ENCODE measurements around the gene PCCA. TPM values are rescaled to one million over a fixed set of nuclear protein-coding genes. Genes with fewer than 3 reads are reported as not detected.

The PCCA gene
- total RNA-seq, 1 experiment from 2014 or later = 52.8 TPM

DNA sequence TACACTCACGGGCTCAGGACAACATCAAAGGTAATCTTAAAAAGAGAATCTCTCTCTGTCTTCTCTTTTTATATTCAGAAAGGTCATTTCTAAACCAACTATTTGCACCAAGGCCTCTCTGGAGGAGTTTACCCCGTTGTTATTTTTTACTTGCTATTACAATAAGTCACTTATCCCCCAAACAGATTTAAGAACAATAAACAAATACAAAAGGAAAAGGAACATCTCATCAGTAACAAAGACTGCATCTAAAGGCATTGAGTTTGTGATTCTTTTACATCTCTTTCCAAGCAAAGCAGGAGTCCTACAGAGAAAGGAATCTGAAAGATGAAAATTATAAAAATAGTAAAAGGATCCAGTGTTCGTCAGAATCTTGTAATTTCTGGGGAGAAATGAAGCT, 424.3 kb downstream of the PCCA start (continued):
- TF ChIP-seq NR3C1 (CRISPR knock-in tag; conservative IDR thresholded peaks at IDR 0.05; ENCODE audit: low read depth) = no peak

DNA sequence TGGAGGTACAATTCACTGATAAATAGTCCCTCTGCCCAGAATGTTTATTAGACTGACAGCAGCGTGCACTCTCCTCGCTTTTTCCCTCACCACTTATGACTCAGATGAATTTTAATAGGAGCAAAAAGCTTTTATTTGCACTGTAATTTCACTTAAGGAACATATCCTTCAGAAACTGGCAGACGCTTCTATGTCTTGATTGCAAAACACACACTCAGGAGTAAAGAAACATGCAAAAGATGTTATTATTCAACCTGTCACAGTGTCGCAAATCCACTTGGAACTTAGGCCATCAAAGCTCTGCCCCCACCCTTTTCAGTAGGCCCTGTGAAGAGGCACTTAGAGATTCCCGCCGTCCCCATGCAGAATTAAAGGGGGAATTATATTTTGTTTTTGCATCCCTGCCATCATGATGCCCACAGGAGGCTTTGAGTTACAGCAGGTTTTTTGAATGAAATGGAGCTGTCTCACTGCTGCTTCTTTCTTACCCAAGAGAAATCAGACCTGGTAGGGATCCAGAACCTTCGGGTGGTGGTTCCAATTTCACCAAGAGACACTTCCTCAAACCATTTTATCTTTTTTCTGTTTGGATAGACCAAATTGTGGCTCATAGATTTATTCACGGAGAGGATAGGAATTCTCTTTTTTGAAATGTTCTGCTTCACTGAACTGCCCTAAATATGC, 425.2 kb downstream of the PCCA start:
- ATAC-seq (no peak), DNase-seq (ENCODE audit: low spot score) (no peak)
- Mint-ChIP-seq H3K4me1 (peaks cover 96% of the 10 kb centered on the region), H3K27me3 (ENCODE audit: low read depth) (no peaks in the 10 kb centered on the region), H3K4me3 (no peak overlapping the region), H3K36me3 (no peaks in the 10 kb centered on the region), H3K9me3 (no peaks in the 10 kb centered on the region), H3K27ac (peak overlapping the region; percentile 84)
- no peak for TF ChIP-seq SOX15 (CRISPR knock-in tag; IDR thresholded peaks at IDR 0.05)
- no peak for TF ChIP-seq FOXJ3 (CRISPR knock-in tag; IDR thresholded peaks at IDR 0.05; ENCODE audit: borderline replicate concordance)
- no peak for TF ChIP-seq CREB1 (CRISPR knock-in tag; IDR thresholded peaks at IDR 0.05)
- no peak for TF ChIP-seq TP53 (CRISPR knock-in tag; IDR thresholded peaks at IDR 0.05)
- TF ChIP-seq, protein P1, sequence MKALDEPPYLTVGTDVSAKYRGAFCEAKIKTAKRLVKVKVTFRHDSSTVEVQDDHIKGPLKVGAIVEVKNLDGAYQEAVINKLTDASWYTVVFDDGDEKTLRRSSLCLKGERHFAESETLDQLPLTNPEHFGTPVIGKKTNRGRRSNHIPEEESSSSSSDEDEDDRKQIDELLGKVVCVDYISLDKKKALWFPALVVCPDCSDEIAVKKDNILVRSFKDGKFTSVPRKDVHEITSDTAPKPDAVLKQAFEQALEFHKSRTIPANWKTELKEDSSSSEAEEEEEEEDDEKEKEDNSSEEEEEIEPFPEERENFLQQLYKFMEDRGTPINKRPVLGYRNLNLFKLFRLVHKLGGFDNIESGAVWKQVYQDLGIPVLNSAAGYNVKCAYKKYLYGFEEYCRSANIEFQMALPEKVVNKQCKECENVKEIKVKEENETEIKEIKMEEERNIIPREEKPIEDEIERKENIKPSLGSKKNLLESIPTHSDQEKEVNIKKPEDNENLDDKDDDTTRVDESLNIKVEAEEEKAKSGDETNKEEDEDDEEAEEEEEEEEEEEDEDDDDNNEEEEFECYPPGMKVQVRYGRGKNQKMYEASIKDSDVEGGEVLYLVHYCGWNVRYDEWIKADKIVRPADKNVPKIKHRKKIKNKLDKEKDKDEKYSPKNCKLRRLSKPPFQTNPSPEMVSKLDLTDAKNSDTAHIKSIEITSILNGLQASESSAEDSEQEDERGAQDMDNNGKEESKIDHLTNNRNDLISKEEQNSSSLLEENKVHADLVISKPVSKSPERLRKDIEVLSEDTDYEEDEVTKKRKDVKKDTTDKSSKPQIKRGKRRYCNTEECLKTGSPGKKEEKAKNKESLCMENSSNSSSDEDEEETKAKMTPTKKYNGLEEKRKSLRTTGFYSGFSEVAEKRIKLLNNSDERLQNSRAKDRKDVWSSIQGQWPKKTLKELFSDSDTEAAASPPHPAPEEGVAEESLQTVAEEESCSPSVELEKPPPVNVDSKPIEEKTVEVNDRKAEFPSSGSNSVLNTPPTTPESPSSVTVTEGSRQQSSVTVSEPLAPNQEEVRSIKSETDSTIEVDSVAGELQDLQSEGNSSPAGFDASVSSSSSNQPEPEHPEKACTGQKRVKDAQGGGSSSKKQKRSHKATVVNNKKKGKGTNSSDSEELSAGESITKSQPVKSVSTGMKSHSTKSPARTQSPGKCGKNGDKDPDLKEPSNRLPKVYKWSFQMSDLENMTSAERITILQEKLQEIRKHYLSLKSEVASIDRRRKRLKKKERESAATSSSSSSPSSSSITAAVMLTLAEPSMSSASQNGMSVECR (CRISPR knock-in tag; IDR thresholded peaks at IDR 0.05; ENCODE audit: borderline replicate concordance) = no peak
- ChIA-PET POLR2A (no interaction called here), CTCF (interaction anchor here (0.7 to 6.8 kb wide), 23 partner anchors 12 to 914 kb away, joined by 3 to 45 read pairs (median 5); partner anchors contain the start of genes CLYBL, GGACT and PCCA)

DNA sequence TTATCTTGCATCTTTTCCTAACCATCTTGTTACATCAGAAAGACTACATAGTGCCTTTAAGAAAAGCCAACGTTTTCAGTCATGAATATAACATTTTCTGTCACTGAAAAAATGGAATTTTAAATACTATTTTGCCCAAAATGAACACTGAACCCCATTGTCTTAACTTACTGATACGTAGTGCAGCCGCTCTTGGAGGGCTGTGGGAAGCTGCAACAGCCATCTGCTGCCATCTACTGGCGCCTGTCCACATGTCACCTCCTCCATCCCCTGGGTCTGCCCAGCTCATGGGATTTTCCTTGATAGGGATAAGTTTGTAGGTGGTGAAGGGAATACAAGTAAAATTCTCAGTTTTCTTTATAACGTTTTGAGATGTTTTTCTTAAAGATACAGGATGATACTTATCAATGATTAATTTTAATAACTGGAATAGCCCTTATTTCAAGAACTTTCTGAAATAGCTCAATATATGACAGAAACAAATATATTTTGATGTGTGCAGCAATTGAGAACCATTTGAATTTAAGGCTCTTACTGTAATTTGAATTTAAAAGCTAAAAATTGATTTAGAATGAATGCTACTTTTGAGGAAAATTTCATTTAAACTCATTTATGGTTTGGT, 426.0 kb downstream of the PCCA start:
- POLR2A ChIA-PET = no interaction called here
- Mint-ChIP-seq H3K27ac (peak overlapping the region; percentile 84), H3K4me3 (no peak overlapping the region), H3K27me3 (ENCODE audit: low read depth) (no peaks in the 10 kb centered on the region), H3K4me1 (peaks cover 92% of the 10 kb centered on the region), H3K9me3 (no peaks in the 10 kb centered on the region), H3K36me3 (no peaks in the 10 kb centered on the region)
- DNase-seq (ENCODE audit: low spot score) (peak; percentile 90), ATAC-seq (peak; percentile 65)
- CTCF ChIA-PET = interaction anchor here (0.6 to 6.8 kb wide), 23 partner anchors 11 to 914 kb away, joined by 3 to 45 read pairs (median 5); partner anchors contain the start of genes CLYBL and PCCA
- TF ChIP-seq CREM (CRISPR knock-in tag; IDR thresholded peaks at IDR 0.05) = no peak
- TF ChIP-seq, protein P2, sequence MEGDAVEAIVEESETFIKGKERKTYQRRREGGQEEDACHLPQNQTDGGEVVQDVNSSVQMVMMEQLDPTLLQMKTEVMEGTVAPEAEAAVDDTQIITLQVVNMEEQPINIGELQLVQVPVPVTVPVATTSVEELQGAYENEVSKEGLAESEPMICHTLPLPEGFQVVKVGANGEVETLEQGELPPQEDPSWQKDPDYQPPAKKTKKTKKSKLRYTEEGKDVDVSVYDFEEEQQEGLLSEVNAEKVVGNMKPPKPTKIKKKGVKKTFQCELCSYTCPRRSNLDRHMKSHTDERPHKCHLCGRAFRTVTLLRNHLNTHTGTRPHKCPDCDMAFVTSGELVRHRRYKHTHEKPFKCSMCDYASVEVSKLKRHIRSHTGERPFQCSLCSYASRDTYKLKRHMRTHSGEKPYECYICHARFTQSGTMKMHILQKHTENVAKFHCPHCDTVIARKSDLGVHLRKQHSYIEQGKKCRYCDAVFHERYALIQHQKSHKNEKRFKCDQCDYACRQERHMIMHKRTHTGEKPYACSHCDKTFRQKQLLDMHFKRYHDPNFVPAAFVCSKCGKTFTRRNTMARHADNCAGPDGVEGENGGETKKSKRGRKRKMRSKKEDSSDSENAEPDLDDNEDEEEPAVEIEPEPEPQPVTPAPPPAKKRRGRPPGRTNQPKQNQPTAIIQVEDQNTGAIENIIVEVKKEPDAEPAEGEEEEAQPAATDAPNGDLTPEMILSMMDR (IDR thresholded peaks at IDR 0.05) = peak; percentile 83

DNA sequence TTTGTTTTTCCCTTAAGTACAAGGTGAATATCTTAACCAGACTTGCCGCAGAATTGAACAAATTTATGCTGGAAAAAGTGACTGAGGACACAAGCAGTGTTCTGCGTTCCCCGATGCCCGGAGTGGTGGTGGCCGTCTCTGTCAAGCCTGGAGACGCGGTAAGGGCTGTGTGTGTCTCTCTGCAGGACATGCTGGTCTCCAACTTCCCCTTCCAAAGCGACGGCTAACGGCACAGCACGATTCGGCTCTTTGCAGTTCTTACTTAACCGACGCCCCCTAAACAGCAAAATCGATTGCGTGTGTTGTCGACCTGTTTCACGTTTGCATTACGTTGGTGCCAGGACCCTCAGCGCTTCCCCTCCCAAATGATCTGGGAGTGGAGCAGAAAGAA, 426.5 kb downstream of the PCCA start:
- H3K27ac Mint-ChIP-seq = no peak overlapping the region
- ATAC-seq (no peak), DNase-seq (ENCODE audit: low spot score) (no peak)
- CTCF ChIA-PET = interaction anchor here (0.6 to 6.8 kb wide), 20 partner anchors 11 to 915 kb away, joined by 3 to 45 read pairs (median 5); partner anchors contain the start of genes CLYBL and PCCA
- H3K27me3 Mint-ChIP-seq (ENCODE audit: low read depth) = no peaks in the 10 kb centered on the region
- H3K4me3 Mint-ChIP-seq = no peak overlapping the region
- H3K9me3 Mint-ChIP-seq = no peaks in the 10 kb centered on the region
- POLR2A ChIA-PET = no interaction called here
- peaks cover 87% of the 10 kb centered on the region for H3K4me1 Mint-ChIP-seq
- TF ChIP-seq PRRX2 (CRISPR knock-in tag; IDR thresholded peaks at IDR 0.05) = no peak
- TF ChIP-seq CREM (CRISPR knock-in tag; IDR thresholded peaks at IDR 0.05) = no peak
- TF ChIP-seq, protein P3, sequence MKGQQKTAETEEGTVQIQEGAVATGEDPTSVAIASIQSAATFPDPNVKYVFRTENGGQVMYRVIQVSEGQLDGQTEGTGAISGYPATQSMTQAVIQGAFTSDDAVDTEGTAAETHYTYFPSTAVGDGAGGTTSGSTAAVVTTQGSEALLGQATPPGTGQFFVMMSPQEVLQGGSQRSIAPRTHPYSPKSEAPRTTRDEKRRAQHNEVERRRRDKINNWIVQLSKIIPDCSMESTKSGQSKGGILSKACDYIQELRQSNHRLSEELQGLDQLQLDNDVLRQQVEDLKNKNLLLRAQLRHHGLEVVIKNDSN (CRISPR knock-in tag; IDR thresholded peaks at IDR 0.05) = no peak
- TF ChIP-seq, protein P4, sequence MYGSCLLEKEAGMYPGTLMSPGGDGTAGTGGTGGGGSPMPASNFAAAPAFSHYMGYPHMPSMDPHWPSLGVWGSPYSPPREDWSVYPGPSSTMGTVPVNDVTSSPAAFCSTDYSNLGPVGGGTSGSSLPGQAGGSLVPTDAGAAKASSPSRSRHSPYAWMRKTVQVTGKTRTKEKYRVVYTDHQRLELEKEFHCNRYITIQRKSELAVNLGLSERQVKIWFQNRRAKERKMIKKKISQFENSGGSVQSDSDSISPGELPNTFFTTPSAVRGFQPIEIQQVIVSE (CRISPR knock-in tag; IDR thresholded peaks at IDR 0.05; ENCODE audit: borderline replicate concordance) = no peak
- TF ChIP-seq, protein P5, sequence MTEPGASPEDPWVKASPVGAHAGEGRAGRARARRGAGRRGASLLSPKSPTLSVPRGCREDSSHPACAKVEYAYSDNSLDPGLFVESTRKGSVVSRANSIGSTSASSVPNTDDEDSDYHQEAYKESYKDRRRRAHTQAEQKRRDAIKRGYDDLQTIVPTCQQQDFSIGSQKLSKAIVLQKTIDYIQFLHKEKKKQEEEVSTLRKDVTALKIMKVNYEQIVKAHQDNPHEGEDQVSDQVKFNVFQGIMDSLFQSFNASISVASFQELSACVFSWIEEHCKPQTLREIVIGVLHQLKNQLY (CRISPR knock-in tag; IDR thresholded peaks at IDR 0.05) = no peak
- H3K36me3 Mint-ChIP-seq = no peaks in the 10 kb centered on the region
